ENCODE results near the gene FERMT3. TPM values are rescaled to one million over a fixed set of nuclear protein-coding genes. Genes with fewer than 3 reads are reported as not detected.

Gene FERMT3
- polyA plus RNA-seq, 1 donor: 7.4 TPM

GRCh38 chr11:64262271-64263002 lies 55.9 kb downstream of the FERMT3 start:
- DNase-seq (ENCODE audit: low read depth): no peak

GRCh38 chr11:64263021-64263946 lies 56.8 kb downstream of the FERMT3 start:
- DNase-seq (ENCODE audit: low read depth): no peak

GRCh38 chr11:64263947-64264317 lies 57.4 kb downstream of the FERMT3 start:
- no peak for DNase-seq (ENCODE audit: low read depth)

DNA sequence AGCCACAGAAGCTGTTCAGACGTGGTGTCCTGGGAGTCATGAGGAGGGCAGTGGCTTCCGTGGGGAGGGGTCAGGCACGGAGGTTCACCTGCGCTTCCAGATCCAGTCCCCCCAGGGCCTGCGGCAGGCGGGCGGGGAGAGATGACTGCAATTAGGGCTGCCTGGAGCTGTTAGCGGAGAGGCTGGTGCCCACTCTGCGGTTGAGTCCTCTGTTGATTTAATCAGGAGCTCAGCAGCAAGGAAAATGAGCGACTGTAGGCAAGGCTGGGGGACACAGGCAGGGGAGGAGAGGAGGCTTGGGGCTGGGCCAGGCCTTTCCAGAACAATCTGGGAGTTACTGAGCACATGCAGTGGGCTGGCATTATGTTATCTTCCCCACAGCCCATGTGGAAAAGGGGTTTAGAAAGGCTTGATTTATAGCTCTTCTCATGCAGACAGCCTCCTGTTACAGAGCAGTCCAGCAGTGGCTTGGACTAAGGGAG lies 57.9 kb downstream of the FERMT3 start:
- no peak for DNase-seq (ENCODE audit: low read depth)

- DNase-seq (ENCODE audit: low read depth): no peak
Measured at GRCh38 chr11:64265176-64266160, 58.9 kb downstream of the FERMT3 start.

DNA sequence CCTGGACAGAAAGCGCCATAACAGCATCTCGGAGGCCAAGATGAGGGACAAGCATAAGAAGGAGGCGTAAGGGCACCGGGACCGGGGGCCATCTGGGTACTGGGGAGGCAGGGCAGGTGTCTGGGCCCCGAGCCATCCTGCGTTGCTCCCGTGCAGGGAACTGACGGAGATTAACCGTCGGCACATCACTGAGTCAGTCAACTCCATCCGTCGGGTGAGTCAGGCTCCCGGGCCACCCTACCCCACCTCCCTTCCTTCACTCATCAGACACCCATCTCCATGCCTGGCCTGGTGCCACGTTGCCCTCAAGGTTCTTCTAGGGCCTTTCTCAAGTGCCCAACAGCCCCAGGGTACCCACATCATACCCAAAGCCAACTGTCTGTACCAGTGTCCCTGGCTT lies 59.8 kb downstream of the FERMT3 start:
- no peak for DNase-seq (ENCODE audit: low read depth)

DNA sequence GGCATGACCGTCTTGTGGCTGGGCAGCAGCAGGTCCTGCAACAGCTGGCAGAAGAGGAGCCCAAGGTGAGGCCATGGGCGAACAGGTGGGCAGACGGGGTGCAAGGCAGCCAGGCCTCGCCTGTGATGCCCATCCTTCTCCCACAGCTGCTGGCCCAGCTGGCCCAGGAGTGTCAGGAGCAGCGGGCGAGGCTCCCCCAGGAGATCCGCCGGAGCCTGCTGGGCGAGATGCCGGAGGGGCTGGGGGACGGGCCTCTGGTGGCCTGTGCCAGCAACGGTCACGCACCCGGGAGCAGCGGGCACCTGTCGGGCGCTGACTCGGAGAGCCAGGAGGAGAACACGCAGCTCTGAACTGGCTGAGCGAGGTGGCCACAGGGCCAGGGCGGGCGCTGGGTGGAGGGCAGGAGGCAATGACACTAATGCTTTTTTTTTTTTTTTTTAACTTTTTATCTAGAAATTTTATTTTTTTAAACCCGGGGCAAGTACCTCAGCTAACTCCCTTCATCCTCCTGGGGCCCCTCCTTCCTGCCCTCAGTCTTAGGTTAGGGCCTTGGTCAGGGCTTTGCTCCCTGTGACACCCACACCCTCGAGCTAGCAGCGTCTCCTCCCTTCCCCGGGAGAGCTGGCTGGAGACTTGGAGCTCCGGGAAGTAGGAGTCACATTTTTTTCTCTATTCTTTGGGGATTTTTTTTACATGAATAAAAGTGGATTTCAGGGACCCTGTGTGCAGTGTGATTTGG lies 60.9 kb downstream of the FERMT3 start:
- DNase-seq (ENCODE audit: low read depth): no peak

GRCh38 chr11:64268025-64268892 lies 61.7 kb downstream of the FERMT3 start:
- no peak for DNase-seq (ENCODE audit: low read depth)

DNA sequence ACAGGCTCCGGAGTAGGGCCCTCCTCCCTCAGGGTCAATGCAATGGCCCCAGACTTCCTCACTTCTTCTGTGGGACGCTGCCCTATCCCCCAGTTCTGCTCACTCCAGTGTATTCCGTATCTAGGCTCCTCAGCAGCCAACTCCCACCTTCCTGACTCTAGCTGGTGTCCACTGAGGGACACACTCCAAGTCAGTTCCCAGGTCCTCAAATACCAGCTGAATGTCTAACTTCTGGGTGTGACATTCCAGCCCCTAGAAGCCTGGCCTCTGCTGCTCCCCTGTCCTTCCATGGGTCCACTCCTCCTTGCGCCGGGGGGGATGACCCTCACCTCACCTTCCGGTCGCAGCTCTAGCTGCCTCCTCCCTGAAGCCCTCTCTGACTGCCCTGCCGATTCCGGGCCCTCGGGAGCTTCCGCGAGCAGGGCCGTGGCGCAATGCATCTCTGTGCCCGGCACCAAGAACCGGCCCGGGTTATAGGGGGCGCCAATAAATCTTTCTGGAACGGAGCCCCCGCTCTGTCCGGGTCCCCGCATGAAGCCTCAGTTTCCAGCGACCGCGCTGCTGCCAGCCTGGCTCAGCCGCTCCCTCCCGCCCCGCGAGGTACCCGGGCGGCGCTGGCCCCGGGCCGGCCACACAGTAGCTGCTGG lies 62.5 kb downstream of the FERMT3 start:
- no peak for DNase-seq (ENCODE audit: low read depth)

- peak; percentile 99 for DNase-seq (ENCODE audit: low read depth)
Measured at GRCh38 chr11:64269540-64270220, 63.2 kb downstream of the FERMT3 start.

Other genes with a start within 250 kb of the FERMT3 start
- 239 TPM for gene COX8A, start 232.1 kb upstream of the FERMT3 start, polyA plus RNA-seq (ENCODE audit: insufficient read length)
- gene OTUB1, start 220.3 kb upstream of the FERMT3 start, polyA plus RNA-seq (ENCODE audit: insufficient read length): 45.5 TPM
- 2.9 TPM for gene FLRT1, start 170.8 kb upstream of the FERMT3 start, polyA plus RNA-seq (ENCODE audit: insufficient read length)
- 68.0 TPM for gene MACROD1, start 40.6 kb upstream of the FERMT3 start, polyA plus RNA-seq (ENCODE audit: insufficient read length)
- gene STIP1, start 20.6 kb upstream of the FERMT3 start, polyA plus RNA-seq (ENCODE audit: insufficient read length): 137 TPM
- 69.1 TPM for gene TRPT1, start 19.5 kb downstream of the FERMT3 start, polyA plus RNA-seq (ENCODE audit: insufficient read length)
- 19.8 TPM for gene NUDT22, start 19.6 kb downstream of the FERMT3 start, polyA plus RNA-seq (ENCODE audit: insufficient read length)
- gene DNAJC4, start 23.8 kb downstream of the FERMT3 start, polyA plus RNA-seq (ENCODE audit: insufficient read length): 65.1 TPM
- 94.3 TPM for gene VEGFB, start 27.9 kb downstream of the FERMT3 start, polyA plus RNA-seq (ENCODE audit: insufficient read length)
- 43.2 TPM for gene FKBP2, start 34.4 kb downstream of the FERMT3 start, polyA plus RNA-seq (ENCODE audit: insufficient read length)
- 192 TPM for gene PPP1R14B, start 40.2 kb downstream of the FERMT3 start, polyA plus RNA-seq (ENCODE audit: insufficient read length)
- gene PLCB3, start 44.8 kb downstream of the FERMT3 start, polyA plus RNA-seq (ENCODE audit: insufficient read length): 9.7 TPM
- 27.5 TPM for gene BAD, start 77.9 kb downstream of the FERMT3 start, polyA plus RNA-seq (ENCODE audit: insufficient read length)
- 22.0 TPM for gene GPR137, start 79.1 kb downstream of the FERMT3 start, polyA plus RNA-seq (ENCODE audit: insufficient read length)
- not detected for gene KCNK4, start 84.6 kb downstream of the FERMT3 start, polyA plus RNA-seq (ENCODE audit: insufficient read length)
- not detected for gene CATSPERZ, start 93.6 kb downstream of the FERMT3 start, polyA plus RNA-seq (ENCODE audit: insufficient read length)
- 35.5 TPM for gene ESRRA, start 98.8 kb downstream of the FERMT3 start, polyA plus RNA-seq (ENCODE audit: insufficient read length)
- gene TRMT112, start 110.8 kb downstream of the FERMT3 start, polyA plus RNA-seq (ENCODE audit: insufficient read length): 154 TPM
- 133 TPM for gene PRDX5, start 111.4 kb downstream of the FERMT3 start, polyA plus RNA-seq (ENCODE audit: insufficient read length)
- gene CCDC88B, start 133.5 kb downstream of the FERMT3 start, polyA plus RNA-seq (ENCODE audit: insufficient read length): 3.9 TPM
- 12.3 TPM for gene RPS6KA4, start 152.4 kb downstream of the FERMT3 start, polyA plus RNA-seq (ENCODE audit: insufficient read length)

All from forelimb muscle (tissue), 1 donor.